HCT116 (cell line): Measurements from ENCODE around the gene PAAF1. TPM values are rescaled to one million over a fixed set of nuclear protein-coding genes. Genes with fewer than 3 reads are reported as not detected.

Experiments used
- ATAC-seq: fragments of 200-7000 bp; cut with Tn5 transposase; 2 replicates; pipeline ENCODE4 v1.9.1; 2020; ENCODE audit warnings: mild to moderate bottlenecking, moderate library complexity
- BruUV-seq: library from RNA; stranded (reverse); fragments of 400-500 nt; replicated peaks from 2 replicates; lab custom pipeline; 2021; lab: Mats Ljungman, UMichigan
- CTCF ChIA-PET: fragments of 300-600 bp; sonication (Branson Sonifier 250); formaldehyde crosslinking; loops from one replicate; lab custom pipeline; 2021; ENCODE audit warnings: antibody characterized with exemption; lab: Charles Lee
- POLR2A ChIA-PET: fragments of 300-600, 350-600 bp; sonication (Branson Sonifier 250); formaldehyde crosslinking; loops from one replicate; lab custom pipeline; 2021; ENCODE audit warnings: antibody characterized with exemption; lab: Charles Lee
- RAD21 ChIA-PET, 2 experiments: fragments of 300-600 bp; sonication (Branson Sonifier 250); formaldehyde crosslinking; loops; one replicate each; lab custom pipeline; 2023; ENCODE audit warnings: low total read pairs in 2 of 2; ENCODE audit not compliant: uncharacterized antibody in 2 of 2, unreplicated experiment in 2 of 2, low non-redundant PET in 1 of 2; lab: Charles Lee
- DNase-seq: peaks from one replicate; pipeline ENCODE4 v3.0.0-alpha.2; 2010; ENCODE audit warnings: low read depth, low spot score
- H2AFZ ChIP-seq: fragments of 200-600 bp; shearing (Covaris generic), sonication (generic); 2 replicates; pipeline ENCODE4 v1.6.1; 2017; ENCODE audit warnings: low read depth, mixed run types, mixed read lengths, antibody characterized with exemption, low read length; ENCODE audit not compliant: poor library complexity, severe bottlenecking
- H3K27ac ChIP-seq: 2 replicates; pipeline ENCODE4 v1.5.1; 2012; ENCODE audit warnings: low read depth, low read length
- H3K27me3 ChIP-seq: fragments of 200-600 bp; sonication (generic); 2 replicates; pipeline ENCODE4 v1.6.1; 2016; ENCODE audit warnings: mixed run types, low read length, mixed read lengths; ENCODE audit not compliant: insufficient read depth
- H3K36me3 ChIP-seq, 2 experiments: fragments of 200-500 bp in 1 of 2; fragments of 200-600 bp in 1 of 2; sonication (Bioruptor generic) in 1 of 2; sonication (generic) in 1 of 2; 2 replicates each; pipeline versions ENCODE4 v1.5.1 to v1.6.1; 2014 to 2016; ENCODE audit warnings: low read length in 2 of 2, inconsistent platforms in 1 of 2, mixed read lengths in 1 of 2, mixed run types in 1 of 2; ENCODE audit not compliant: insufficient read depth in 2 of 2, control insufficient read depth in 1 of 2
- H3K4me1 ChIP-seq, 2 experiments: fragments of 200-600 bp in 1 of 2; sonication (generic) in 1 of 2; 2 replicates each; pipeline versions ENCODE4 v1.5.1 to v1.6.1; 2012 to 2017; ENCODE audit warnings: low read length in 2 of 2, inconsistent platforms in 1 of 2, mild to moderate bottlenecking in 1 of 2, mixed read lengths in 1 of 2, mixed run types in 1 of 2, moderate library complexity in 1 of 2; ENCODE audit not compliant: insufficient read depth in 2 of 2, control insufficient read depth in 1 of 2
- H3K4me2 ChIP-seq: fragments of 200-600 bp; sonication (generic); 2 replicates; pipeline ENCODE4 v1.6.1; 2017; ENCODE audit warnings: mixed run types, low read length, mixed read lengths
- H3K4me3 ChIP-seq, 2 experiments: fragments of 200-600 bp in 1 of 2; sonication (generic) in 1 of 2; replicated peaks in 1 of 2; 2 replicates each; pipeline ENCODE4 v1.5.1; 2011 to 2016; ENCODE audit warnings: low read length in 2 of 2, control low read depth in 1 of 2, low read depth in 1 of 2, mild to moderate bottlenecking in 1 of 2, mixed read lengths in 1 of 2, mixed run types in 1 of 2
- H3K79me2 ChIP-seq: fragments of 200-600 bp; sonication (generic); 2 replicates; pipeline ENCODE4 v1.6.1; 2017; ENCODE audit warnings: mild to moderate bottlenecking, mixed run types, low read length, moderate library complexity, mixed read lengths; ENCODE audit not compliant: insufficient read depth
- H3K9ac ChIP-seq: fragments of 200-600 bp; sonication (generic); 2 replicates; pipeline ENCODE4 v1.6.1; 2016; ENCODE audit warnings: low read length, mixed read lengths
- H3K9me2 ChIP-seq: fragments of 200-600 bp; sonication (generic), shearing (Covaris generic); 2 replicates; pipeline ENCODE4 v1.6.1; 2017; ENCODE audit warnings: mixed run types, mild to moderate bottlenecking, moderate library complexity; ENCODE audit not compliant: insufficient read depth
- H3K9me3 ChIP-seq, 2 experiments: fragments of 200-500 bp in 1 of 2; fragments of 200-600 bp in 1 of 2; sonication (Bioruptor generic) in 1 of 2; sonication (generic) in 1 of 2; 2 replicates each; pipeline ENCODE4 v1.6.1; 2014 to 2017; ENCODE audit warnings: low read length in 2 of 2, mixed read lengths in 2 of 2, inconsistent platforms in 1 of 2, low read depth in 1 of 2, mild to moderate bottlenecking in 1 of 2, mixed run types in 1 of 2, moderate library complexity in 1 of 2; ENCODE audit not compliant: control insufficient read depth in 1 of 2, insufficient read depth in 1 of 2
- H4K20me1 ChIP-seq: fragments of 200-600 bp; sonication (generic), shearing (Covaris generic); 2 replicates; pipeline ENCODE4 v1.6.1; 2017; ENCODE audit warnings: mixed run types, mild to moderate bottlenecking, moderate library complexity; ENCODE audit not compliant: insufficient read depth
- ATF3 ChIP-seq: IDR thresholded peaks from 2 replicates; pipeline ENCODE4 v1.6.1; 2012
- CBX3 ChIP-seq: IDR thresholded peaks from 2 replicates; pipeline ENCODE4 v1.6.1; 2012; ENCODE audit warnings: low read depth
- EZH2 ChIP-seq: fragments of 200-600 bp; sonication (generic); IDR thresholded peaks from 2 replicates; pipeline ENCODE4 v1.6.1; 2017; ENCODE audit warnings: antibody characterized with exemption, mixed run types
- EZH2phosphoT487 ChIP-seq: fragments of 200-600 bp; IDR thresholded peaks from 2 replicates; pipeline ENCODE4 v1.6.1; 2018; ENCODE audit warnings: antibody characterized with exemption, borderline replicate concordance
- FOSL1 ChIP-seq: IDR thresholded peaks from 2 replicates; pipeline ENCODE4 v1.6.1; 2012; ENCODE audit warnings: low read depth
- POLR2A ChIP-seq: IDR thresholded peaks from 2 replicates; pipeline ENCODE4 v1.7.0; 2011; ENCODE audit warnings: borderline replicate concordance; ENCODE audit not compliant: insufficient read depth, insufficient read length; ENCODE audit errors: extremely low read depth
- POLR2AphosphoS5 ChIP-seq: IDR thresholded peaks from 2 replicates; pipeline ENCODE4 v1.6.1; 2011; ENCODE audit warnings: mild to moderate bottlenecking, low read depth, low read length, moderate library complexity
- RAD21 ChIP-seq: IDR thresholded peaks from 2 replicates; pipeline ENCODE4 v1.6.1; 2012; ENCODE audit warnings: low read depth, mild to moderate bottlenecking
- SIN3A ChIP-seq: IDR thresholded peaks from 2 replicates; pipeline ENCODE4 v1.6.1; 2012; ENCODE audit warnings: low read depth
- SRF ChIP-seq: IDR thresholded peaks from 2 replicates; pipeline ENCODE4 v1.6.1; 2012; ENCODE audit warnings: low read depth
- TCF7L2 ChIP-seq: IDR thresholded peaks from 2 replicates; pipeline ENCODE4 v1.7.0; 2011; ENCODE audit warnings: borderline replicate concordance, inconsistent platforms; ENCODE audit not compliant: insufficient read depth, insufficient read length; ENCODE audit errors: extremely low read depth
- YY1 ChIP-seq: IDR thresholded peaks from 2 replicates; pipeline ENCODE4 v1.6.1; 2011; ENCODE audit warnings: low read length, low read depth, moderate library complexity, mild to moderate bottlenecking; ENCODE audit not compliant: insufficient replicate concordance; ENCODE audit errors: extremely low read depth
- ZBTB33 ChIP-seq: IDR thresholded peaks from 2 replicates; pipeline ENCODE4 v1.6.1; 2011; ENCODE audit warnings: mild to moderate bottlenecking, low read length, moderate library complexity; ENCODE audit not compliant: insufficient replicate concordance; ENCODE audit errors: extremely low read depth
- ZFX ChIP-seq: fragments of 450-650 bp; IDR thresholded peaks from 2 replicates; pipeline ENCODE4 v1.6.1; 2017
- intact Hi-C: fragments of 100-400 bp; cut with micrococcal nuclease; formaldehyde crosslinking; loops from 2 replicates; pipeline ENCODE4 v1.10.0; 2022
- total RNA-seq: library from RNA; stranded (reverse); gene quantifications from one replicate; pipeline ENCODE4 v1.2.1, GENCODE V29; 2021; ENCODE audit not compliant: unreplicated experiment
- TF ChIP-seq, protein P1 (sequence below): IDR thresholded peaks from 2 replicates; pipeline ENCODE4 v1.6.1; 2012; ENCODE audit warnings: low read depth

The PAAF1 gene
- total RNA-seq, 1 experiment from 2014 or later: 15.5 TPM

DNA sequence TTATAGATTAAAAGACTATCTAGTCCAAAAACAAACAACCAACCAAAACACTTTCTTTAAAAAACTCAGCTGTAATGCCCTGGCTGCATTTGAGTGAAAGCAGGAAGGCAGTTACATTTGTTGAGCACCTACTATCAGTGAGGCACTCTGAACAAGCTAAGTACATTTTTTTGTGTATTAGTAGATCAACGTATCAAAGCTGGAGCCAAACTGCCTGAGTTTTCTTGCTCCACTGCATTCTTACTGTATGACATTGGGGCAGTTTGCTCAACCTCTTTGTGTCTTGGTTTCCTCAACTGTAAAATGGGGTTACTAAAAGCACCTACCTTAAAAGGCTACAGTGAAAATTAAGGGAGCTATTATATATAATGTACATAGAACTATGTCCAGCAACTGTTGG lies 22.1 kb upstream of the PAAF1 start:
- no peak for ATAC-seq
- POLR2A ChIA-PET: interaction anchor here (1.1 kb wide), 1 partner anchor 12 kb away, joined by 3 read pairs; no protein-coding TSS in a partner anchor
- Histone ChIP-seq H3K79me2 (no peaks in the 10 kb centered on the region), H3K36me3 (no peaks in the 10 kb centered on the region), H3K4me3 (no peak overlapping the region), H3K9me3 (no peaks in the 10 kb centered on the region), H3K4me2 (no peak overlapping the region), H4K20me1 (no peaks in the 10 kb centered on the region), H2AFZ (no peak overlapping the region), H3K4me1 (no peaks in the 10 kb centered on the region), H3K27ac (no peak overlapping the region), H3K9me2 (no peaks in the 10 kb centered on the region; the same call in 1 of the 2 replicates), H3K27me3 (no peaks in the 10 kb centered on the region), H3K9ac (no peak overlapping the region)
- RAD21 ChIA-PET: no interaction called here
- TF ChIP-seq EZH2: no peak
- no TSS peak for BruUV-seq
- intact Hi-C loops: no loop called here
- DNase-seq: no peak
- CTCF ChIA-PET: no interaction called here

DNA sequence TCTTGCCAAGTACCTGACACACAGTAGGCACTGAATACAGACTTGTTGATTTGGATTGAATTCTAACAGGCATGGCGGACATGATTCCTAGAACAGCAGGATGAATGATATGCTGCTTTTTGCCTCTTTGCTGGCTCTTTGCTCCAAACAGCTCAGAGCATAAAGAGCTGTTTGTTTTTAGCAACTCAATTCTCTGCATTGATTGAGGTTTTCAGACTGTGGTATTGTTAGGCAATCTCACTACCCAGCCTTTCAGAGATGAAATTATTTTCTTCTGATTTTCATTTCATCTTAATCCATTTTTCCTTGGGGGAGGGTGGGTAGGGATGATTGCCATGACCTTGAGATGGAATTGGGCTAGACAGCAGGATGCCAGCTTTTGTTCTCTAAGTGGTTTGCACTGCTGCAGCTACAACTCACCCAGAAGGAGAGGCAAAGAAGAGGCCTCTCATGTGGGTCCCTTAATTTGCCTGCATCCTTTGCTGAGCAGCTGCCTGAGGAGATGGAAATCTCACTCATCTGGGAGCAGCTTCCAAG lies 20.7 kb upstream of the PAAF1 start:
- no TSS peak for BruUV-seq
- TF ChIP-seq POLR2A (no peak), CBX3 (no peak), SIN3A (no peak), YY1 (no peak), RAD21 (no peak), FOSL1 (no peak), ZFX (no peak), EZH2 (no peak), TCF7L2 (no peak), ATF3 (no peak), POLR2AphosphoS5 (no peak), SRF (no peak), ZBTB33 (no peak), EZH2phosphoT487 (no peak)
- TF ChIP-seq, protein P1, sequence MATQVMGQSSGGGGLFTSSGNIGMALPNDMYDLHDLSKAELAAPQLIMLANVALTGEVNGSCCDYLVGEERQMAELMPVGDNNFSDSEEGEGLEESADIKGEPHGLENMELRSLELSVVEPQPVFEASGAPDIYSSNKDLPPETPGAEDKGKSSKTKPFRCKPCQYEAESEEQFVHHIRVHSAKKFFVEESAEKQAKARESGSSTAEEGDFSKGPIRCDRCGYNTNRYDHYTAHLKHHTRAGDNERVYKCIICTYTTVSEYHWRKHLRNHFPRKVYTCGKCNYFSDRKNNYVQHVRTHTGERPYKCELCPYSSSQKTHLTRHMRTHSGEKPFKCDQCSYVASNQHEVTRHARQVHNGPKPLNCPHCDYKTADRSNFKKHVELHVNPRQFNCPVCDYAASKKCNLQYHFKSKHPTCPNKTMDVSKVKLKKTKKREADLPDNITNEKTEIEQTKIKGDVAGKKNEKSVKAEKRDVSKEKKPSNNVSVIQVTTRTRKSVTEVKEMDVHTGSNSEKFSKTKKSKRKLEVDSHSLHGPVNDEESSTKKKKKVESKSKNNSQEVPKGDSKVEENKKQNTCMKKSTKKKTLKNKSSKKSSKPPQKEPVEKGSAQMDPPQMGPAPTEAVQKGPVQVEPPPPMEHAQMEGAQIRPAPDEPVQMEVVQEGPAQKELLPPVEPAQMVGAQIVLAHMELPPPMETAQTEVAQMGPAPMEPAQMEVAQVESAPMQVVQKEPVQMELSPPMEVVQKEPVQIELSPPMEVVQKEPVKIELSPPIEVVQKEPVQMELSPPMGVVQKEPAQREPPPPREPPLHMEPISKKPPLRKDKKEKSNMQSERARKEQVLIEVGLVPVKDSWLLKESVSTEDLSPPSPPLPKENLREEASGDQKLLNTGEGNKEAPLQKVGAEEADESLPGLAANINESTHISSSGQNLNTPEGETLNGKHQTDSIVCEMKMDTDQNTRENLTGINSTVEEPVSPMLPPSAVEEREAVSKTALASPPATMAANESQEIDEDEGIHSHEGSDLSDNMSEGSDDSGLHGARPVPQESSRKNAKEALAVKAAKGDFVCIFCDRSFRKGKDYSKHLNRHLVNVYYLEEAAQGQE: no peak

More for the DNA sequence above, 20.7 kb upstream of the PAAF1 start:
- no peak overlapping the region for H3K4me3 ChIP-seq
- intact Hi-C loops: no loop called here
- ChIA-PET RAD21 (no interaction called here), POLR2A (interaction anchor here (0.6 kb wide), 1 partner anchor 280 kb away, joined by 3 read pairs; no protein-coding TSS in a partner anchor), CTCF (interaction anchor here (0.6 kb wide), 1 partner anchor 72 kb away, joined by 4 read pairs; no protein-coding TSS in a partner anchor)
- H2AFZ ChIP-seq: no peak overlapping the region
- no peak overlapping the region for H3K4me2 ChIP-seq
- H3K27ac ChIP-seq: no peak overlapping the region
- H3K9me2 ChIP-seq: no peaks in the 10 kb centered on the region; the same call in 1 of the 2 replicates
- H4K20me1 ChIP-seq: no peaks in the 10 kb centered on the region
- no peak overlapping the region for H3K9ac ChIP-seq
- H3K9me3 ChIP-seq: no peaks in the 10 kb centered on the region
- H3K27me3 ChIP-seq: no peaks in the 10 kb centered on the region
- peaks cover 0 to 1% of the 10 kb centered on the region in 2 experiments; a peak in 1 of 4 replicates for H3K36me3 ChIP-seq
- no peaks in the 10 kb centered on the region for H3K79me2 ChIP-seq
- ATAC-seq: no peak
- DNase-seq: no peak
- H3K4me1 ChIP-seq: no peaks in the 10 kb centered on the region
